ENCODE results near the gene RAD51B.

DNA sequence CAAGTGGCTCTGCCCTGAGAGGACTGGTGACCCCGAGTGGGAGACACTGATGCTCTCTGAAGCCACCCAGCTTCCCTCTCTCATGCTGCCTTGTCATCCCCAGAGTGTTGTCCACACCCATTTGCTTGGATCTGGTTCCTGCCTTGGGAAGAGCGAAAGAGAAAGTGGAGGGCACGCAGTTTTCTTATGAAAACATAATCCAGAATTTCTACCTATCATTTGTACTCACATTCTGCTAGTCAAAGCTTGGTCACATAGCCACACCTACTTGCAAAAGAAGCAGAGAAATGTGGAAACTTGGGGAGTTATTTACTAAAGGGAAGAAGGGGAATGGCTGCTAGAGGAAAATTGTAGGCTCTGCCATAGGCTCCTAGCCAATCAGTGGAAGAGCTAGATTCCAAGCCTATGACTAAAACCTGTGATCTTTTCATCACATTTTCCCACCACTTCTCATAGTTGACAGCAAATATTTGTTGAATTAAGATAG, 647.0 kb downstream of the RAD51B start:
- no peak for TF ChIP-seq EZH2phosphoT487 (IDR thresholded peaks at IDR 0.05; ENCODE audit: low read length)
- TF ChIP-seq, protein P1, sequence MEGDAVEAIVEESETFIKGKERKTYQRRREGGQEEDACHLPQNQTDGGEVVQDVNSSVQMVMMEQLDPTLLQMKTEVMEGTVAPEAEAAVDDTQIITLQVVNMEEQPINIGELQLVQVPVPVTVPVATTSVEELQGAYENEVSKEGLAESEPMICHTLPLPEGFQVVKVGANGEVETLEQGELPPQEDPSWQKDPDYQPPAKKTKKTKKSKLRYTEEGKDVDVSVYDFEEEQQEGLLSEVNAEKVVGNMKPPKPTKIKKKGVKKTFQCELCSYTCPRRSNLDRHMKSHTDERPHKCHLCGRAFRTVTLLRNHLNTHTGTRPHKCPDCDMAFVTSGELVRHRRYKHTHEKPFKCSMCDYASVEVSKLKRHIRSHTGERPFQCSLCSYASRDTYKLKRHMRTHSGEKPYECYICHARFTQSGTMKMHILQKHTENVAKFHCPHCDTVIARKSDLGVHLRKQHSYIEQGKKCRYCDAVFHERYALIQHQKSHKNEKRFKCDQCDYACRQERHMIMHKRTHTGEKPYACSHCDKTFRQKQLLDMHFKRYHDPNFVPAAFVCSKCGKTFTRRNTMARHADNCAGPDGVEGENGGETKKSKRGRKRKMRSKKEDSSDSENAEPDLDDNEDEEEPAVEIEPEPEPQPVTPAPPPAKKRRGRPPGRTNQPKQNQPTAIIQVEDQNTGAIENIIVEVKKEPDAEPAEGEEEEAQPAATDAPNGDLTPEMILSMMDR (IDR thresholded peaks at IDR 0.05; ENCODE audit: low read length), result no peak
